ENCODE data around the gene ZSCAN1. TPM values are rescaled to one million over a fixed set of nuclear protein-coding genes. Genes with fewer than 3 reads are reported as not detected.

ZSCAN1 gene
- total RNA-seq, 1 donor: 0.36 TPM

DNA sequence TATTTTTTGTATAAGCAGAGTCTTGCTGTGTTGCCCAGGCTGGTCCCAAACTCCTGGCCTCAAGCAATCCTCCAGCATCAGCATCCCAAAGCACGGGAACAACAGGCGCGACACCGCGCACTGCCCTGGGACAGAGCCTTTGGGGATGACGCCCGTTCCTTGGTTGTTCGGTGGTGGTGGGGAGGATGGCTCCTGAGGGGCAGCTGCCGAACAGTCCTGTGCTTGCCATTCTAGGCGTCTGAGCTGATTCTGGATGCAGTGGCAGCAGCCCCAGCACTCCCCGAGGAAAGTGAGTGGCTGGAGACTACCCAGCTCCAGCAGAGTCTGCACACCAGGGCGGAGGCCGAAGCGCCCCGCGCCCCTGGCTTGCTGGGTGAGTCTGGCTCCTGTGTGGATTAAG is 18.4 kb downstream of the ZSCAN1 start:
- H3K9me3 ChIP-seq (ENCODE audit: low read depth, low read length): no peaks in the 10 kb centered on the region
- TF ChIP-seq, protein P1, sequence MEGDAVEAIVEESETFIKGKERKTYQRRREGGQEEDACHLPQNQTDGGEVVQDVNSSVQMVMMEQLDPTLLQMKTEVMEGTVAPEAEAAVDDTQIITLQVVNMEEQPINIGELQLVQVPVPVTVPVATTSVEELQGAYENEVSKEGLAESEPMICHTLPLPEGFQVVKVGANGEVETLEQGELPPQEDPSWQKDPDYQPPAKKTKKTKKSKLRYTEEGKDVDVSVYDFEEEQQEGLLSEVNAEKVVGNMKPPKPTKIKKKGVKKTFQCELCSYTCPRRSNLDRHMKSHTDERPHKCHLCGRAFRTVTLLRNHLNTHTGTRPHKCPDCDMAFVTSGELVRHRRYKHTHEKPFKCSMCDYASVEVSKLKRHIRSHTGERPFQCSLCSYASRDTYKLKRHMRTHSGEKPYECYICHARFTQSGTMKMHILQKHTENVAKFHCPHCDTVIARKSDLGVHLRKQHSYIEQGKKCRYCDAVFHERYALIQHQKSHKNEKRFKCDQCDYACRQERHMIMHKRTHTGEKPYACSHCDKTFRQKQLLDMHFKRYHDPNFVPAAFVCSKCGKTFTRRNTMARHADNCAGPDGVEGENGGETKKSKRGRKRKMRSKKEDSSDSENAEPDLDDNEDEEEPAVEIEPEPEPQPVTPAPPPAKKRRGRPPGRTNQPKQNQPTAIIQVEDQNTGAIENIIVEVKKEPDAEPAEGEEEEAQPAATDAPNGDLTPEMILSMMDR (IDR thresholded peaks at IDR 0.05; ENCODE audit: extremely low read depth, low read depth, low read length): no peak
- DNase-seq (ENCODE audit: insufficient read length, low spot score, missing footprints): peak; percentile 74
- no peaks in the 10 kb centered on the region for H4K20me1 ChIP-seq (ENCODE audit: insufficient read depth, low read length)
- H3K4me2 ChIP-seq (ENCODE audit: insufficient read depth, low read length): no peak overlapping the region
- no peaks in the 10 kb centered on the region for H3K79me2 ChIP-seq (ENCODE audit: insufficient read depth, low read length)
- no peak overlapping the region for H3K27ac ChIP-seq (ENCODE audit: low read depth, low read length)
- H3K36me3 ChIP-seq (ENCODE audit: insufficient read depth, low read length): no peaks in the 10 kb centered on the region
- no peak overlapping the region for H3K4me3 ChIP-seq (ENCODE audit: insufficient read depth, low read length)
- peaks cover 3% of the 10 kb centered on the region for H3K4me1 ChIP-seq (ENCODE audit: insufficient read depth, low read length)
- no peaks in the 10 kb centered on the region for H3K27me3 ChIP-seq (ENCODE audit: insufficient read depth, low read length)
- no peak overlapping the region for H2AFZ ChIP-seq (ENCODE audit: low read length)

GRCh38 chr19:58053480-58054156 is 19.8 kb downstream of the ZSCAN1 start:
- Histone ChIP-seq H3K36me3 (ENCODE audit: insufficient read depth, low read length) (no peaks in the 10 kb centered on the region), H3K4me3 (ENCODE audit: insufficient read depth, low read length) (no peak overlapping the region), H3K27me3 (ENCODE audit: insufficient read depth, low read length) (no peaks in the 10 kb centered on the region), H3K9me3 (ENCODE audit: low read depth, low read length) (no peaks in the 10 kb centered on the region), H3K79me2 (ENCODE audit: insufficient read depth, low read length) (no peaks in the 10 kb centered on the region), H4K20me1 (ENCODE audit: insufficient read depth, low read length) (no peaks in the 10 kb centered on the region), H3K4me2 (ENCODE audit: insufficient read depth, low read length) (no peak overlapping the region), H2AFZ (ENCODE audit: low read length) (no peak overlapping the region), H3K4me1 (ENCODE audit: insufficient read depth, low read length) (peaks cover 3% of the 10 kb centered on the region), H3K27ac (ENCODE audit: low read depth, low read length) (no peak overlapping the region)
- DNase-seq (ENCODE audit: insufficient read length, low spot score, missing footprints): peak; percentile 65
- TF ChIP-seq, protein P1 (IDR thresholded peaks at IDR 0.05; ENCODE audit: extremely low read depth, low read depth, low read length): no peak

GRCh38 chr19:58054901-58055874 is 21.4 kb downstream of the ZSCAN1 start:
- peak overlapping the region; percentile 86 for H3K4me2 ChIP-seq (ENCODE audit: insufficient read depth, low read length)
- DNase-seq (ENCODE audit: insufficient read length, low spot score, missing footprints): peak; percentile 96

More at GRCh38 chr19:58054901-58055874, 21.4 kb downstream of the ZSCAN1 start:
- H3K4me1 ChIP-seq (ENCODE audit: insufficient read depth, low read length): peaks cover 6% of the 10 kb centered on the region
- H2AFZ ChIP-seq (ENCODE audit: low read length): peak overlapping the region; percentile 98
- no peaks in the 10 kb centered on the region for H4K20me1 ChIP-seq (ENCODE audit: insufficient read depth, low read length)
- TF ChIP-seq, protein P1 (IDR thresholded peaks at IDR 0.05; ENCODE audit: extremely low read depth, low read depth, low read length): peak; percentile 33
- no peaks in the 10 kb centered on the region for H3K36me3 ChIP-seq (ENCODE audit: insufficient read depth, low read length)
- peak overlapping the region; percentile 75 for H3K4me3 ChIP-seq (ENCODE audit: insufficient read depth, low read length)
- H3K79me2 ChIP-seq (ENCODE audit: insufficient read depth, low read length): no peaks in the 10 kb centered on the region
- H3K27me3 ChIP-seq (ENCODE audit: insufficient read depth, low read length): no peaks in the 10 kb centered on the region
- peak overlapping the region; percentile 85 for H3K27ac ChIP-seq (ENCODE audit: low read depth, low read length)
- no peaks in the 10 kb centered on the region for H3K9me3 ChIP-seq (ENCODE audit: low read depth, low read length)
